OCI-LY7 (cell line): ENCODE results near the gene IGSF9.

ENCODE experiments used
- CTCF ChIP-seq: fragments of 200-600 bp; sonication (generic); conservative IDR thresholded peaks from 2 replicates; pipeline ENCODE4 v1.5.1; 2014; ENCODE audit warnings: mild to moderate bottlenecking, antibody characterized with exemption, low read length, moderate library complexity, mixed read lengths
- EZH2phosphoT487 ChIP-seq: fragments of 200-600 bp; sonication (generic); IDR thresholded peaks from 2 replicates; pipeline ENCODE4 v1.6.1; 2018; ENCODE audit warnings: low read depth, borderline replicate concordance, mild to moderate bottlenecking, mixed run types, antibody characterized with exemption, low read length, moderate library complexity, mixed read lengths

DNA sequence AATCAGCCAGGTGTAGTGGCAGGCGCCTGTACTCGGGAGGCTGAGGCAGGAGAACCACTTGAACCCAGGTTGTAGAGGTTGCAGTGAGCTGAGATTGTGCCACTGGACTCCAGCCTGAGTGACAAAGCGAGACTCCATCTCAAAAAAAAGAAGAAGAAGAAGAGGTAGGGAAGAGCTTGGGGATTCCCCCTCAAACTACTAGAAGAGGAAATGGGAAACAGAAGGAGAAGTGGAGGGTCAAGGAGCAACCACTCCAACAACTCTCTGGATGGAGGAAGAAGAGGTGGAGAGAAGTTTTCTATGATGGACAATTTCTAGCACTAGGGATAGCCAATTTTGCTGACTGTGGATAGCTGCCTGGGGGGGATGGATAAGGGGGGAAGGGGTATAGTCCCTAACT lies 23.5 kb upstream of the IGSF9 start:
- TF ChIP-seq EZH2phosphoT487 (no peak), CTCF (no peak)
